H9 (cell line): ENCODE measurements around the gene MAP2. TPM values are rescaled to one million over a fixed set of nuclear protein-coding genes. Genes with fewer than 3 reads are reported as not detected.
A peak's percentile ranks its signal among the peaks of the same experiment; 100 is the strongest.

Source experiments
- DNase-seq: peaks from one replicate; pipeline ENCODE4 v3.0.0-alpha.2; 2017
- H2AFZ ChIP-seq: one replicate; pipeline ENCODE4 v1.6.1; 2013; ENCODE audit warnings: mild to moderate bottlenecking, low read length, control low read depth, moderate library complexity
- H2AK5ac ChIP-seq: 2 replicates; pipeline ENCODE4 v1.6.1; 2013; ENCODE audit warnings: low read length, control low read depth, mixed read lengths; ENCODE audit not compliant: insufficient read length
- H2BK120ac ChIP-seq: one replicate; pipeline ENCODE4 v1.6.1; 2013; ENCODE audit warnings: low read depth, mild to moderate bottlenecking, low read length, control low read depth, inconsistent platforms; ENCODE audit not compliant: poor library complexity, severe bottlenecking
- H2BK12ac ChIP-seq: 2 replicates; pipeline ENCODE4 v1.6.1; 2013; ENCODE audit warnings: low read length, control low read depth, mixed read lengths, low read depth; ENCODE audit not compliant: insufficient read length
- H2BK15ac ChIP-seq: 2 replicates; pipeline ENCODE4 v1.6.1; 2013; ENCODE audit warnings: low read depth, low read length, control low read depth
- H2BK20ac ChIP-seq: one replicate; pipeline ENCODE4 v1.6.1; 2013; ENCODE audit warnings: low read depth, mild to moderate bottlenecking, low read length, control low read depth, inconsistent platforms; ENCODE audit not compliant: poor library complexity, severe bottlenecking
- H2BK5ac ChIP-seq: 2 replicates; pipeline ENCODE4 v1.6.1; 2013; ENCODE audit warnings: low read length, control low read depth, mixed read lengths; ENCODE audit not compliant: insufficient read length
- H3K14ac ChIP-seq: 2 replicates; pipeline ENCODE4 v1.6.1; 2013; ENCODE audit warnings: low read length, control low read depth; ENCODE audit not compliant: insufficient read depth
- H3K18ac ChIP-seq: 2 replicates; pipeline ENCODE4 v1.6.1; 2013; ENCODE audit warnings: low read depth, mild to moderate bottlenecking, mixed read lengths, low read length, control low read depth; ENCODE audit not compliant: insufficient read length
- H3K23ac ChIP-seq: 2 replicates; pipeline ENCODE4 v1.6.1; 2013; ENCODE audit warnings: low read length, control low read depth, mixed read lengths, low read depth; ENCODE audit not compliant: insufficient read length
- H3K23me2 ChIP-seq: 2 replicates; pipeline ENCODE4 v1.6.1; 2013; ENCODE audit warnings: low read depth, mild to moderate bottlenecking, mixed read lengths, low read length, control low read depth; ENCODE audit not compliant: insufficient read length, poor library complexity, severe bottlenecking
- H3K27ac ChIP-seq: 2 replicates; pipeline ENCODE4 v1.5.1; 2013; ENCODE audit warnings: low read length, control low read depth, mixed read lengths, low read depth; ENCODE audit not compliant: insufficient read length
- H3K27me3 ChIP-seq: 2 replicates; pipeline ENCODE4 v1.6.1; 2013; ENCODE audit warnings: low read length, control low read depth, inconsistent platforms; ENCODE audit not compliant: insufficient read depth
- H3K4ac ChIP-seq: 2 replicates; pipeline ENCODE4 v1.6.1; 2013; ENCODE audit warnings: low read depth, mild to moderate bottlenecking, control low read depth, inconsistent platforms, low read length, moderate library complexity
- H3K4me1 ChIP-seq: 2 replicates; pipeline ENCODE4 v1.6.1; 2013; ENCODE audit warnings: low read length, control low read depth, inconsistent platforms; ENCODE audit not compliant: insufficient read depth
- H3K4me2 ChIP-seq: 2 replicates; pipeline ENCODE4 v1.6.1; 2013; ENCODE audit warnings: low read length, control low read depth, mixed read lengths; ENCODE audit not compliant: insufficient read length, insufficient read depth
- H3K56ac ChIP-seq: 2 replicates; pipeline ENCODE4 v1.6.1; 2013; ENCODE audit warnings: low read depth, mild to moderate bottlenecking, mixed read lengths, low read length, control low read depth; ENCODE audit not compliant: insufficient read length
- H3K79me1 ChIP-seq: 2 replicates; pipeline ENCODE4 v1.6.1; 2013; ENCODE audit warnings: low read depth, mild to moderate bottlenecking, moderate library complexity, low read length, control low read depth, inconsistent platforms; ENCODE audit not compliant: insufficient read depth, poor library complexity, severe bottlenecking
- H3K79me2 ChIP-seq: 2 replicates; pipeline ENCODE4 v1.6.1; 2013; ENCODE audit warnings: low read length, control low read depth, inconsistent platforms; ENCODE audit not compliant: insufficient read depth
- H3K9ac ChIP-seq: 2 replicates; pipeline ENCODE4 v1.6.1; 2013; ENCODE audit warnings: low read length, control low read depth, mixed read lengths; ENCODE audit not compliant: insufficient read length; ENCODE audit errors: extremely low read depth
- H3K9me3 ChIP-seq: one replicate; pipeline ENCODE4 v1.6.1; 2013; ENCODE audit warnings: low read depth, low read length, inconsistent platforms; ENCODE audit not compliant: control insufficient read depth
- H3T11ph ChIP-seq: one replicate; pipeline ENCODE4 v1.6.1; 2013; ENCODE audit warnings: mild to moderate bottlenecking, low read length, control low read depth, inconsistent platforms
- H4K20me1 ChIP-seq: one replicate; pipeline ENCODE4 v1.6.1; 2013; ENCODE audit not compliant: control insufficient read depth, insufficient read length, insufficient read depth
- H4K5ac ChIP-seq: 2 replicates; pipeline ENCODE4 v1.6.1; 2013; ENCODE audit warnings: low read depth, mild to moderate bottlenecking, mixed read lengths, low read length, control low read depth; ENCODE audit not compliant: insufficient read length
- H4K8ac ChIP-seq: replicated peaks from 2 replicates; pipeline ENCODE4 v1.6.1; 2013; ENCODE audit warnings: low read length, control low read depth, mixed read lengths, low read depth; ENCODE audit not compliant: insufficient read length
- H4K91ac ChIP-seq: 2 replicates; pipeline ENCODE4 v1.6.1; 2013; ENCODE audit warnings: low read depth, mild to moderate bottlenecking, moderate library complexity, mixed read lengths, low read length, control low read depth; ENCODE audit not compliant: insufficient read length
- H3K27ac Mint-ChIP-seq, 3 experiments: 2 replicates in 2 of 3; 3 replicates in 1 of 3; pipeline ENCODE4 v1.8.0; 2020 to 2021; ENCODE audit warnings: mixed read lengths in 3 of 3, mild to moderate bottlenecking in 1 of 3, moderate library complexity in 1 of 3
- H3K27me3 Mint-ChIP-seq: 2 replicates; pipeline ENCODE4 v1.8.0; 2021; ENCODE audit warnings: low read depth, mild to moderate bottlenecking, moderate library complexity, mixed read lengths
- H3K36me3 Mint-ChIP-seq, 3 experiments: 2 replicates in 2 of 3; 3 replicates in 1 of 3; pipeline ENCODE4 v1.8.0; 2020 to 2021; ENCODE audit warnings: low read depth in 3 of 3, mixed read lengths in 3 of 3; ENCODE audit not compliant: insufficient read depth in 1 of 3
- H3K4me1 Mint-ChIP-seq, 2 experiments: 2 replicates each; pipeline ENCODE4 v1.8.0; 2020; ENCODE audit warnings: mixed read lengths in 2 of 2
- H3K4me3 Mint-ChIP-seq, 2 experiments: 2 replicates in 1 of 2; 3 replicates in 1 of 2; pipeline ENCODE4 v1.8.0; 2020 to 2021; ENCODE audit warnings: mild to moderate bottlenecking in 2 of 2, mixed read lengths in 2 of 2, moderate library complexity in 1 of 2
- H3K9me3 Mint-ChIP-seq, 2 experiments: 2 replicates in 1 of 2; 3 replicates in 1 of 2; pipeline ENCODE4 v1.8.0; 2020; ENCODE audit warnings: mild to moderate bottlenecking in 2 of 2, mixed read lengths in 2 of 2, moderate library complexity in 1 of 2
- CTCF ChIP-seq: fragments of 200-600 bp; sonication (generic); conservative IDR thresholded peaks from 3 replicates; pipeline ENCODE4 v1.8.0; 2021; ENCODE audit warnings: antibody characterized with exemption, mild to moderate bottlenecking
- WGBS: extraction: QIAGEN DNeasy Blood & Tissue Kit; methylation state at CpG from one replicate; pipeline ENCODE4 v1.1.7; 2013; ENCODE audit warnings: missing lambda C conversion rate, low lambda C conversion rate, mixed read lengths; ENCODE audit not compliant: insufficient read length; ENCODE audit errors: extremely low coverage; 5-methylcytosine and 5-hydroxymethylcytosine counted together
- total RNA-seq: library from RNA; stranded (reverse); gene quantifications from 2 replicates; pipeline ENCODE4 v1.2.1, GENCODE V29; 2021

Gene MAP2
- total RNA-seq, 1 experiment from 2014 or later, result 0.87 TPM

- no peaks in the 10 kb centered on the region for H3K36me3 Mint-ChIP-seq
- H3K23ac ChIP-seq, result no peak overlapping the region
- peaks cover 6 to 40% of the 10 kb centered on the region in 2 experiments for H3K4me1 Mint-ChIP-seq
- H4K20me1 ChIP-seq, result no peaks in the 10 kb centered on the region
- WGBS, result no CpG with 5 or more reads among the region's 3 CpGs
- no peak overlapping the region for H3K4me3 Mint-ChIP-seq
- H3K23me2 ChIP-seq, result no peaks in the 10 kb centered on the region
- no peak overlapping the region for H3K56ac ChIP-seq
- no peak overlapping the region for H3K4me2 ChIP-seq
- no peaks in the 10 kb centered on the region; a peak in 1 of 5 replicates for H3K9me3 Mint-ChIP-seq
- no peak overlapping the region for H4K5ac ChIP-seq
- H3K18ac ChIP-seq, result no peak overlapping the region
- H3K14ac ChIP-seq, result no peak overlapping the region
- H2AK5ac ChIP-seq, result no peak overlapping the region
- no peak overlapping the region for H3K9ac ChIP-seq
- no peaks in the 10 kb centered on the region for H3K79me2 ChIP-seq
- no peak overlapping the region for H3K4ac ChIP-seq
- H2BK5ac ChIP-seq, result no peak overlapping the region
- no peak overlapping the region for H2BK20ac ChIP-seq
- H3K4me1 ChIP-seq, result no peaks in the 10 kb centered on the region
- no peak overlapping the region for H3T11ph ChIP-seq
- H4K8ac ChIP-seq, result no peak overlapping the region
- no peaks in the 10 kb centered on the region for H3K79me1 ChIP-seq
- H4K91ac ChIP-seq, result no peak overlapping the region
- H3K27me3 ChIP-seq, result no peaks in the 10 kb centered on the region
- no peak for DNase-seq
- no peak overlapping the region for H2BK15ac ChIP-seq
- H2AFZ ChIP-seq, result no peak overlapping the region
- H3K27ac Mint-ChIP-seq, result peak overlapping the region in 2 of 3 experiments; percentile 23 to 55; a peak in 3 of 7 replicates
- H2BK12ac ChIP-seq, result no peak overlapping the region
- no peak overlapping the region for H2BK120ac ChIP-seq
- no peak for TF ChIP-seq CTCF
- no peaks in the 10 kb centered on the region for H3K9me3 ChIP-seq
- no peaks in the 10 kb centered on the region for H3K27me3 Mint-ChIP-seq
- H3K27ac ChIP-seq, result no peak overlapping the region
Measured at GRCh38 chr2:209431701-209432100, 7.9 kb downstream of the MAP2 start.
